CD4-positive, alpha-beta T cell treated with Interleukin-12 subunit alpha and Interleukin-12 subunit beta, for 1 hour (primary cell): ENCODE data around the gene FAM181A.

ENCODE experiments used
- DNase-seq: peaks from one replicate; pipeline ENCODE4 v3.0.0-alpha.2; 2020

Gene FAM181A

GRCh38 chr14:93965287-93965821, 38.2 kb downstream of the FAM181A start:
- DNase-seq: no peak

- no peak for DNase-seq
Observed at GRCh38 chr14:93965946-93966474, 38.9 kb downstream of the FAM181A start.

- DNase-seq: no peak
Observed at GRCh38 chr14:93967637-93968250, 40.6 kb downstream of the FAM181A start.

- no peak for DNase-seq
Observed at GRCh38 chr14:93969082-93969828, 42.1 kb downstream of the FAM181A start.

GRCh38 chr14:93970585-93970964, 43.4 kb downstream of the FAM181A start:
- peak; percentile 80 for DNase-seq

GRCh38 chr14:93970965-93971634, 44.0 kb downstream of the FAM181A start:
- DNase-seq: peak; percentile 49

- no peak for DNase-seq
Observed at GRCh38 chr14:93971635-93972027, 44.5 kb downstream of the FAM181A start.

GRCh38 chr14:93972618-93973205, 45.6 kb downstream of the FAM181A start:
- no peak for DNase-seq

GRCh38 chr14:93973607-93974006, 46.5 kb downstream of the FAM181A start:
- DNase-seq: no peak

GRCh38 chr14:93974299-93974698, 47.2 kb downstream of the FAM181A start:
- no peak for DNase-seq

- DNase-seq: no peak
Observed at GRCh38 chr14:93974833-93975232, 47.7 kb downstream of the FAM181A start.

GRCh38 chr14:93975791-93976476, 48.8 kb downstream of the FAM181A start:
- DNase-seq: no peak

- DNase-seq: no peak
Observed at GRCh38 chr14:93976477-93977057, 49.4 kb downstream of the FAM181A start, which contains the start of gene ASB2. Gene ASB2, minus strand, starts transcription at chr14:93976570. Its CDS starts 12,031 bp downstream, at chr14:93964539.

- no peak for DNase-seq
Observed at GRCh38 chr14:93977171-93977570, 50.0 kb downstream of the FAM181A start.

GRCh38 chr14:93977790-93978581, 50.8 kb downstream of the FAM181A start:
- DNase-seq: peak; percentile 80

GRCh38 chr14:93978735-93979134, 51.6 kb downstream of the FAM181A start:
- DNase-seq: no peak
